Tibial nerve (tissue), 4 donors: Measurements from ENCODE around the gene CANT1. TPM values are rescaled to one million over a fixed set of nuclear protein-coding genes. Genes with fewer than 3 reads are reported as not detected.

Source experiments
- DNase-seq, 2 donors: peaks; one replicate each; pipeline ENCODE4 v3.0.0-alpha.2; 2019; ENCODE audit warnings: low spot score in 2 of 2
- H3K27ac ChIP-seq, 4 donors: fragments of 200-600 bp; sonication (generic) in 3 of 4; one replicate each; pipeline ENCODE4 v1.5.1; 2017 to 2019; ENCODE audit warnings: mild to moderate bottlenecking in 1 of 4
- H3K27me3 ChIP-seq, 2 donors: fragments of 200-600 bp; sonication (generic) in 1 of 2; one replicate each; pipeline versions ENCODE4 v1.5.1 to v1.6.0; 2017 to 2019
- H3K36me3 ChIP-seq, 3 donors: fragments of 200-600 bp; sonication (generic); one replicate each; pipeline ENCODE4 v1.5.1; 2018 to 2019
- H3K4me1 ChIP-seq, 4 donors: fragments of 200-600 bp; sonication (generic) in 3 of 4; one replicate each; pipeline ENCODE4 v1.5.1; 2017 to 2019
- H3K4me3 ChIP-seq, 4 donors: fragments of 200-600 bp; sonication (generic) in 3 of 4; one replicate each; pipeline ENCODE4 v1.5.1; 2017 to 2019; ENCODE audit warnings: mild to moderate bottlenecking in 1 of 4, moderate library complexity in 1 of 4
- H3K9me3 ChIP-seq, 4 donors: fragments of 200-600 bp; sonication (generic) in 3 of 4; one replicate each; pipeline ENCODE4 v1.5.1; 2017 to 2019
- EP300 ChIP-seq, 2 donors: sonication (generic); formaldehyde crosslinking; IDR thresholded peaks; one replicate each; pipeline ENCODE4 v1.6.1; 2017; ENCODE audit warnings: antibody characterized with exemption in 2 of 2, mild to moderate bottlenecking in 1 of 2
- POLR2A ChIP-seq, 2 donors: fragments of 450-650 bp; IDR thresholded peaks; one replicate each; pipeline ENCODE4 v1.6.1; 2017; ENCODE audit warnings: antibody characterized with exemption in 2 of 2, mild to moderate bottlenecking in 2 of 2, moderate library complexity in 2 of 2
- WGBS, 2 donors: methylation state at CpG; one replicate each; pipeline ENCODE4 v1.1.5; 2018; 5-methylcytosine and 5-hydroxymethylcytosine counted together
- total RNA-seq, 4 donors: library from RNA; depleted of rRNA; stranded (reverse); fragments of >200 nt; gene quantifications; one replicate each; pipeline ENCODE4 v1.1.0, GENCODE V29; 2016
- TF ChIP-seq, protein P1 (sequence below), 5 experiments: fragments of 200-600 bp in 3 of 5; fragments of 450-650 bp in 2 of 5; sonication (generic) in 3 of 5; IDR thresholded peaks; one replicate each; pipeline ENCODE4 v1.5.1; 2016 to 2019; ENCODE audit warnings: antibody characterized with exemption in 5 of 5, mild to moderate bottlenecking in 3 of 5, moderate library complexity in 2 of 5

Gene CANT1
- total RNA-seq, 4 donors from 2014 or later: 21.0 to 27.3 (median 25.5) TPM

DNA sequence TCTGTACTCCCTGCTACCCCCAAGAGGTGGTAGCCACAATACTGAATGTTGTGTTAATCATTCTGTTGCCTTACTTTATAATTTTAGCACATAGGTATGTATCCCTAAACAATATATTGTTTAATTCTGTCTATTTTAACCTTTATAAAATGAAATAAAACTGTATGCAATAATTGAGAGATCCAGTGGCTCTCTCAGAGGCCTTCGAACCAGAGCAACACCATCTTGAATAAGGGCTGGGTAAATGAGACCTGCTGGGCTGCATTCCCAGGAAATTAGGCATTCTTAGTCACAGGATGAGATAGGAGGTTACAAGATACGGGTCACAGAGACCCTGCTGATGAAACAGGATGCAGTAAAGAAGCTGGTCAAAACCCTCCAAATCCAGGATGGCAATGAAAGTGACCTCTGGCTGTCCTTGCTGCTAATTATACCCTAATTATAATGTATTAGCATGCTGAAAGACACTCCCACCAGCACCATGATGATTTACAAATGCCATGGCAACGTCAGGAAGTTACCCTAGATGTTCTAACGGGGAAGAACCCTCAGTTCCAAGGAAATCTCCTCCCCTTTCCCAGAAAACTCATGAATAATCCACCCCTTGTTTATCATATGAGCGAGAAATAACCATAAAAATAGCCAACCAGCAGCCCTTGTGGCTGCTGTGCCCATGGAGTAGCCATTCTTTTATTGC lies 2.0 kb upstream of the CANT1 start:
- WGBS, 2 donors: 77 to 91% methylated on average over 5 of the region's 5 CpGs
- no peak for DNase-seq
- no peaks in the 10 kb centered on the region for H3K9me3 ChIP-seq
- TF ChIP-seq, protein P1, sequence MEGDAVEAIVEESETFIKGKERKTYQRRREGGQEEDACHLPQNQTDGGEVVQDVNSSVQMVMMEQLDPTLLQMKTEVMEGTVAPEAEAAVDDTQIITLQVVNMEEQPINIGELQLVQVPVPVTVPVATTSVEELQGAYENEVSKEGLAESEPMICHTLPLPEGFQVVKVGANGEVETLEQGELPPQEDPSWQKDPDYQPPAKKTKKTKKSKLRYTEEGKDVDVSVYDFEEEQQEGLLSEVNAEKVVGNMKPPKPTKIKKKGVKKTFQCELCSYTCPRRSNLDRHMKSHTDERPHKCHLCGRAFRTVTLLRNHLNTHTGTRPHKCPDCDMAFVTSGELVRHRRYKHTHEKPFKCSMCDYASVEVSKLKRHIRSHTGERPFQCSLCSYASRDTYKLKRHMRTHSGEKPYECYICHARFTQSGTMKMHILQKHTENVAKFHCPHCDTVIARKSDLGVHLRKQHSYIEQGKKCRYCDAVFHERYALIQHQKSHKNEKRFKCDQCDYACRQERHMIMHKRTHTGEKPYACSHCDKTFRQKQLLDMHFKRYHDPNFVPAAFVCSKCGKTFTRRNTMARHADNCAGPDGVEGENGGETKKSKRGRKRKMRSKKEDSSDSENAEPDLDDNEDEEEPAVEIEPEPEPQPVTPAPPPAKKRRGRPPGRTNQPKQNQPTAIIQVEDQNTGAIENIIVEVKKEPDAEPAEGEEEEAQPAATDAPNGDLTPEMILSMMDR (IDR thresholded peaks at IDR 0.05): no peak
- TF ChIP-seq EP300 (IDR thresholded peaks at IDR 0.05) (no peak), POLR2A (IDR thresholded peaks at IDR 0.05) (no peak)
- H3K36me3 ChIP-seq: peaks cover 0 to 3% (median 0%) of the 10 kb centered on the region in 3 donors
- H3K27ac ChIP-seq: no peak overlapping the region
- peaks cover 0 to 30% (median 20%) of the 10 kb centered on the region in 4 donors for H3K4me1 ChIP-seq
- H3K27me3 ChIP-seq: no peaks in the 10 kb centered on the region
- H3K4me3 ChIP-seq: no peak overlapping the region

DNA sequence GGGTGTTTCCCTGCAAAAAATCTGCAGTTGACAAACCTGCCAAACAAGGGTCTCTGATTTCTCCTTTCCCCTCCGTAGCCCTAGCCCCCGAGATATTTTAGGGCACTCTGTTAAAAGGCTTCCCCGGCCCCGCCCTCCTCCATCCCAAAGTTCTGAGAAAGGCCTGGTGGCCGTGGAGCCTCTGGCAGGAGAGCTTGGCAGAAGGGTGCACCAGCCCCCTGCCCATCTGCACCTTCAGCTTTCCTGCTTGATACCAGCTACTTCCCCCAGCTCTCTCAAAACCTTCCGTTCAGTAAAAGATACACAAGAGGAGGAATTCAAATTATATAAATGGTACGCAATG lies 711 bp upstream of the CANT1 start:
- Histone ChIP-seq H3K27ac (peak overlapping the region in 3 of 4 donors; percentile 86 to 91 (median 87)), H3K36me3 (peaks cover 0 to 3% (median 0%) of the 10 kb centered on the region in 3 donors), H3K4me3 (peak overlapping the region; percentile 57 to 98 (median 69)), H3K27me3 (no peaks in the 10 kb centered on the region), H3K4me1 (peaks cover 0 to 44% (median 23%) of the 10 kb centered on the region in 4 donors), H3K9me3 (no peaks in the 10 kb centered on the region)
- 67 to 69% methylated on average over 6 to 7 of the region's 7 CpGs for WGBS, 2 donors
- no peak for DNase-seq
- TF ChIP-seq EP300 (IDR thresholded peaks at IDR 0.05) (no peak), POLR2A (IDR thresholded peaks at IDR 0.05) (no peak)
- TF ChIP-seq, protein P1 (IDR thresholded peaks at IDR 0.05): no peak

DNA sequence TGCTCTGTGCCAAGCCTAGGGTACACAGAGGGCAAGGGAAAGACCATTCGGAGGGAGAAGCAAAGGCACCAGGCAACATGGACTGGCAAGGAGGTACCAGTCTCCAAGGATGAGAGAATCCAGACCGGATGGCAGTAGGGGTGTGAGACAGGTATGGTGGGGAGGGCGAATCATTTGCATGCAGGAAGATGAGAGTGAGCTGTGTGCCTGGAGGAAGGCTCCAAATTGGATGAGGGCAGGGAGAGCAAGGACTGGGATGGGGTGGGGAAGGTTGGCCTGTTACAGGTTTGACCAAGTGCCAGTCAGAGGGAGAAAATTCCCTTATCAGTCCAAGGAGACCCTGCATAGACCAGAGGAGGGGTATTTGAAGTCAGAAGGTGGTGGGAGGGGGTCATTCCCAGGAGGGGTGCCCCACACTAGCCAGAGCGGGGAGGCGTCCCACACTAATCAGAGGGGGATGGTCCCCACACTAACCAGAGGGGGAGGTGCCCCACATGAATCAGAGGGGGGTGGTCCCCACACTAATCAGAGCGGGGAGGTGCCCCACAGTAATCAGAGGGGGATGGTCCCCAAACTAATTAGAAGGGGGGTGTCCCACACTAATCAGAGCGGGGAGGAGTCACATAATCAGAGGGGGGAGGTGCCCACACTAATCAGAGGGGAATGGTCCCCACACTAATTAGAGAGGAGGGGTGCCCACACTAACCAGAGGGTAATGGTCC lies 737 bp downstream of the CANT1 start:
- Histone ChIP-seq H3K27me3 (no peaks in the 10 kb centered on the region), H3K4me3 (peak overlapping the region; percentile 64 to 98 (median 79)), H3K36me3 (peaks cover 0 to 3% (median 0%) of the 10 kb centered on the region in 3 donors), H3K4me1 (peaks cover 0 to 47% (median 23%) of the 10 kb centered on the region in 4 donors), H3K27ac (peak overlapping the region; percentile 85 to 91 (median 86)), H3K9me3 (no peaks in the 10 kb centered on the region)
- DNase-seq: no peak
- no peak for TF ChIP-seq POLR2A (IDR thresholded peaks at IDR 0.05)
- TF ChIP-seq, protein P1 (IDR thresholded peaks at IDR 0.05): no peak
- TF ChIP-seq EP300 (IDR thresholded peaks at IDR 0.05): no peak
- WGBS, 2 donors: 38 to 39% methylated on average over 6 to 7 of the region's 7 CpGs

DNA sequence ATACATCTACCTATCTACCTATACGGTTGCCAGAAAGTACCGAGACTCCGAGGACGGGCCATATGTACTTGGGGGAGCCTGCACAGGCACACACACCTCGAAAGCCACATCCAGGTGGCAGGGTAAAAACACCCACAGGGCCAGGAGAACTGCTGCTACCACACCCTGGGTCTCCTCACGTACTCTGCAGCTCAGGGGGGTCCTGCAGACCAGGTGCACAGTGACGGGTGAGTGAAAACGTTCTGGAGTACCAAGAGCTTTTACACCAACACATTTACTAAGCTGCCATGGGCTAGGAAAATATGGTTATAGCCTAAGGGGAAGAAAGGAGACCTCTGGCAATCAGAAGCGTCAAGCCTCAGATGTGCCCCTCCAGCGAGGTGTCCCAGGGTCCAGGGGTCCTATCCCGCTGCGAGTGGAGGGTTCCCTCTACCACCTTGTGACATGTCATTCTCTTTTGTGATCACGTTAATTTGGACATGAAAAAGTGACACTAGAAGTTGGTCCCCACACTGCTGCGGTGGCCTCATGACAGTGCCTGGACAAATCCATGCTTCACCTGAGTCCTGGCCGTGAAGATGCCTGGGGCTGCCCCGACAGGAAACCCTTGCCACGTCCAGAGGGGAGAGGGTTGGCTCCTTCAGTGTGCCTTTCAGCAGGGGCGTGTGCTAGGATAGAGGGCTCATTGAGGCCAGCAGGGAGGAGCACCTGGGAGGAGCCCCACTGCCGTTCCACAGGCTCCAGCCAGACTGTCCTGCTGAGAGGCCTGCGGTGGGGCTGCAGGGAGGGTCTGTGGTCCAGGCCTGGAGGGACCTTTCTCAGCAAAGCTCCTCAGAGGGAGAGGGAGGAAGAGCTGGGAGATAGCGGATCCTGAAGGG lies 1.8 kb downstream of the CANT1 start:
- H3K4me3 ChIP-seq: peak overlapping the region in 1 of 4 donors; percentile 74
- peak overlapping the region in 2 of 4 donors; percentile 21 to 91 for H3K27ac ChIP-seq

More for the DNA sequence above, 1.8 kb downstream of the CANT1 start:
- no peaks in the 10 kb centered on the region for H3K27me3 ChIP-seq
- H3K4me1 ChIP-seq: peaks cover 0 to 52% (median 23%) of the 10 kb centered on the region in 4 donors
- WGBS, 2 donors: 70 to 78% methylated on average over 19 to 21 of the region's 21 CpGs
- H3K36me3 ChIP-seq: peaks cover 0 to 7% (median 0%) of the 10 kb centered on the region in 3 donors
- TF ChIP-seq, protein P1 (IDR thresholded peaks at IDR 0.05): no peak
- TF ChIP-seq EP300 (IDR thresholded peaks at IDR 0.05) (no peak), POLR2A (IDR thresholded peaks at IDR 0.05) (no peak)
- H3K9me3 ChIP-seq: no peaks in the 10 kb centered on the region
- no peak for DNase-seq
